NCI-H526 treated with DMSO at 0.1 percent for 48 hours (cell line): Measurements from ENCODE around the gene TEAD4.

Experiments
- DNase-seq: peaks from one replicate; lab custom pipeline; 2025; lab: John Stamatoyannopoulos, UW

The TEAD4 gene

DNA sequence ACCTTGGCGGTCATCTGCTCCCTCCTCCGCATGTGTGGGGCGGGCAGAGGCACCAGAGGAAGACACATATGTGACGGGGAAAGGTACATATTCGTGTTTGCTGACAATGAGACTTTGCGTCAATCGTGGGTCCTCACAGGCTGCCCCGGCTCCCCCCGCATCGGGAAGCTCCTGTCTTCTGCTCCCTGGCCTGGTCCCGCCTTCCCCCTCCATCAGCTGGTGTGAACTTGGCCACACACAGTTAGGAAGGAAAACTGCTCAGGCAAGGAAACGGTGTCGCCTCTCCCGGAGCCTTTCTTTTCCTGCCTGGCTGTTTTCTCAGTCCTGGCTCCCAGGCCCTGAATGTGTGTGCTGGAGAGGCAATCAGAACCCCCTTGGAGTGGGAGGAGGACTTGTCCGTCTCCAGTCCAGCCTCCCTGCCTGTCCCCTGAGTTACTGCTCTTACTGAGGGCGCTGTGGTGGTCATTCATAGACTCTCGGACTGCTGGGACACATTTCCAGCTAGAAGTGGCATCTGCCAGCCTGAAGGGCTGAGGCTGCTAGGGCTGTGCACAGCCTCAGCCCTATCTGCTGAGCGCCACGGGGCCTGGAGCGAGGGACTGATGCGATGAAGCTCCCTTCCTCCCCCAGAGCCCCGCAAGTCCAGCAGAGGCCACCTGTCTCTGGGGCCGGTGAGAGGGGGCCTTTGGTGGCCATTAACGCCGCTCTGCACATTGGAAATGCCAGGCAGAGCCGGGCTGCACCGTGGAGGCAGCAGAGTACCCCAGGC lies 73.8 kb downstream of the TEAD4 start:
- DNase-seq: no peak

DNA sequence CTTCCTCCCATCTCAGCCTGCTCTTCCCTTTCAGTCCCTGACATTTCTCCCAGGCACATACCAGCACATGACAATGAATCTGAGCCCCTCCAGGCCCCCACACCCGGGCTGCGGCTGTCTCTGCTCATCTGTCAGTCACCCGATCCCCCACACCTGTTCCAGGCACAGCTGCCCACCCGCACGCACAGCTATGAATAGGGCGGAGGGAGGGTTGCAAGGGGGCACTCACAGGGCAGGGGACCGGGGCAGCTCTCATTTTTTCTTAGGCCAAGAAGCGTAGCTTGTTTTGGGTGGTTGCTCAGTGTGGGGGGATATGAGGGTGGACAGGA lies 74.3 kb downstream of the TEAD4 start:
- no peak for DNase-seq

- no peak for DNase-seq
Measured at GRCh38 chr12:3034067-3034750, 75.0 kb downstream of the TEAD4 start.

DNA sequence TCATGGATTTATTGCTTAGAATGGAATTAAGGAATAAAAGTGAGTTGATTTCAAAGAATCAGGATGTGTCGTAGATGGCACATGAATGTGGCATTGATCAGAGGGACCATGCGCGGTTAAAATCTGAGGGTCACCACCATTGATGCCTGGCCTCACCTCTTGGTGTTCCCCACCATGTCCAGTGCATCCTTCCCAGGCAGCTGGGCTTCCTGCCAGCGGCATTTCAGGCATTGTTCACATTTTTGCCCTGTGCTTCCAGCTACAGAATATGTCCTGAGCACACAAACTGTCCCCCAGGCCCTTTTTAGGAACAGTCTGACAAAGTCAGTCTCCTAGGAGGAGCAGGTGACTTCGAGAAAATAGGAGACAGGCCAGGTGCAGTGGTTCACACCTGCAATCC lies 76.0 kb downstream of the TEAD4 start:
- DNase-seq: no peak

DNA sequence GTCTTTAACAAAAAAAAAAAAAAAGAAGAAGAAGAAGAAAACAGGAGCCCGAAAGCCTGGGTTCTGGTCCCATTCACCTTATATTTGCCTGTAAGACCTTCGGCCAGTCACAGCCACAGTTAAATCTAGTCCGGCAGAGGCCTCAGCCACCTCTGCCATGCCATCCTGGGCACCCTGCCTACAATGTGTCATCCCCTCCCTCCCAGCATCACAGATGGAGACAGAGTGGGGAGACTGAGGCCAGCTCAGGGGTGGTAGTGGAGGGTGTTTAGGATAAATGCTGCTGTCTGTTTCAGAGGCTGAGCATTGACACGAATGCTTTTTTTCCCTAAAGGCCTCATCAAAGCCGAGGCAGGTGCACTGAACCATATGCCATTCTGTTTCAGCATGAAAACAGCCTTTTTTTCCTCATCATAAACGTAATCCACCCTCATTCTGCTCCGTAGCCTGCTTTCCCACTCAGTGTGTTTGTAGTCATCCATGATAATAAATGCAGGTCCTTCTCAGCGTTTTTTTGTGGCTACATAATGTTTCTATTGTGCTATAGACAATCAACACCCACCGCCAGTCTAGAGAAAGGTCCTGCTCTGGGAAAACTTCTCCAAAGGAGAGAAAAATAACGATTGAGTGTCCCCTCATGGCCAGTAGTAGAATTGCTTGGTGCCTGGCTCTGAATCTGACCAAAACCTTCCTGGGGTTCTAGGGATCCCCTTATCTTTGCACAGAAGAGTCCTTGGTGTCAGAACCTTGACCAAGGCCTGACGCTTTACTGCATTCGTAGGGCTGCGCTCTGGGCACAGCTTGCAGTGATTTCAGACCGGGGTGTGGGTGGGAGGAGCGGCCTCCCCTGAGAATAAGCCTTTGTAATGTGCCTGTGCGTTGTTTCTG lies 76.9 kb downstream of the TEAD4 start:
- no peak for DNase-seq

- DNase-seq: no peak
Measured at GRCh38 chr12:3036901-3037600, 77.9 kb downstream of the TEAD4 start.

DNA sequence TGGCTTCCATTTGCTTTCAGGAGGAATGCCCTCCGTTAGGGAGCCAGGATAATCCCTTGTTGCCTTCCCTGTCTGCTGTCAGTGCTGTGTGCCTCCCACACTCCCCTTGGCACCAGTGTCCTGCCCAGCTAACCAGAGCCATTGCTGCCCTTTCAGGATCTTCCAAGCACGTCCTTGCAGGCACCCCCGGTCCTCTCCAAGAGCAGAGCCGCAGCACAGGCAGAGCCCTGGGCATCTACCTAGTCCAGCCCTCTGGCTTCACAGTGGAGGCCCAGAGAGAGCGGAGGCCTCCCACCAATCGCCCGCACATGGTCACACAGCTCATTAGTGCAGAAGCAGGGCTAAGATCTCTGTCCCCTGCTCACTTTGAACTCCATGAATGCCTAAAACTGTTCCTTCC lies 79.0 kb downstream of the TEAD4 start:
- DNase-seq: no peak

DNA sequence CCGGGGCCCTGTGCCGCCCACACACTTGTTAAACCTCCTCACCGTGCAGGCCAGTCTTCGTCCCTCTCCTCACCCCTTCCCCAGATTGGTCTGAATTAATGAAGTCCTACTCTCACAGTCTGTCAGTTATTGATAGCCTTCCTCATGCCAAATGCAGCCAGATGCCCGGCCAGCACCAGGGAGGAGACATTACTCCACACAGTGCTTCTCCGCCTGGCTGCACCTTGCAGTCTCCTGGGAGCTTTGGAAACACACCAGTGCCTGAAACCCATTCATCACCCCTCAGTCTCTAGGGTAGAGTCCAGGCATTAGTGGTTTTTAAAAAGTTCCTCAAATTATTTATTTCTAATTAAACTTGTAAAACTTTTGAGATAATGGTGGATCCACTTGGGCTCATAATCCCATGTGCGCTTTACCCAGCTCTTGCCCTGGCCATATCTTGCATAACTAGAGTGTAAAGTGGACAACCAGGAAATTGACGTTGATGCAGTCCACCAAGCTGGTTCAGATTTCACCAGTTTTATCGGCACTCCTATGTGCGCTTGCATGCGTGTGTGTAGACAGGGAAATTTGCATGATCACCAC lies 79.8 kb downstream of the TEAD4 start:
- peak; percentile 30 for DNase-seq

DNA sequence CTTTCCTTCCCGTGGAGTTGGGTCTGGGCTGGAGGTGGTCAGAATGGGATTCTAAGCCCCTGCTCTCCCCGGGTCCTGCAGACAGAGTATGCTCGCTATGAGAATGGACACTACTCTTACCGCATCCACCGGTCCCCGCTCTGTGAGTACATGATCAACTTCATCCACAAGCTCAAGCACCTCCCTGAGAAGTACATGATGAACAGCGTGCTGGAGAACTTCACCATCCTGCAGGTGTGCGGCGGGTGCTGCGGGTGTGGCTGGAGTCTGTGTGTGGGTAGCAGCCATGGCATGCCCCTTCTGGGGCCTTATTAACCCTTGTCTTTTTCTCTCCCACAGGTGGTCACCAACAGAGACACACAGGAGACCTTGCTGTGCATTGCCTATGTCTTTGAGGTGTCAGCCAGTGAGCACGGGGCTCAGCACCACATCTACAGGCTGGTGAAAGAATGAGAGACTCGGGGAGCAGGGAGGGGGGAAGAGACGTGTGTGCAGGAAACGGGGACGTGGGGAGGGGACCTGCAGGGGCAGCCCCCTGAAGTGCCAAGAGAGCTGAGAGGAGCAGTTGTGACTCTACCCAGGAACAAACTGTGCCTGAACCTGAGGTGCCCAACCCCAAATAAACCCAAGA lies 80.9 kb downstream of the TEAD4 start:
- DNase-seq: no peak

- no peak for DNase-seq
Measured at GRCh38 chr12:3040663-3041544, 81.7 kb downstream of the TEAD4 start.

GRCh38 chr12:3041558-3042164 lies 82.5 kb downstream of the TEAD4 start:
- DNase-seq: peak; percentile 54

GRCh38 chr12:3042394-3042793 lies 83.2 kb downstream of the TEAD4 start:
- DNase-seq: peak; percentile 4

DNA sequence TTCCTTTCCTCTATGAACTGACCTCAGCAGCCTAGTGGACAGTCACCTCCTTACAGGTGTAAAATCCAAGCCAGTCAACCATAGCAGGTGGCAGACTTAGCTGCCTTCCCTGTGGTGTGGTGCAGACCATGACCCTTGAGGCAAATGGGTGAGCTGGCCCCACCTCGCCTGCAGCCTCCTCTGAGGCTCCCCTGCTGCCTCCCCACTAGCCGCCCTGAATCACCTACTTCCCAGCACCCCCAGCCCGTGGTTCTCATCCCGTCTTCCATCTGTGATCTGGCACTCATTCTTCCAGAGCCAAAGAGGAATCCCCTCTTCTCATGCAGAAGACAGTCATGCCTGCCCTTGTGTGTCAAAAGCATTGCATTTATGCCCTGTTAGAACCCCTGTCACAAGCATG lies 83.6 kb downstream of the TEAD4 start:
- no peak for DNase-seq

DNA sequence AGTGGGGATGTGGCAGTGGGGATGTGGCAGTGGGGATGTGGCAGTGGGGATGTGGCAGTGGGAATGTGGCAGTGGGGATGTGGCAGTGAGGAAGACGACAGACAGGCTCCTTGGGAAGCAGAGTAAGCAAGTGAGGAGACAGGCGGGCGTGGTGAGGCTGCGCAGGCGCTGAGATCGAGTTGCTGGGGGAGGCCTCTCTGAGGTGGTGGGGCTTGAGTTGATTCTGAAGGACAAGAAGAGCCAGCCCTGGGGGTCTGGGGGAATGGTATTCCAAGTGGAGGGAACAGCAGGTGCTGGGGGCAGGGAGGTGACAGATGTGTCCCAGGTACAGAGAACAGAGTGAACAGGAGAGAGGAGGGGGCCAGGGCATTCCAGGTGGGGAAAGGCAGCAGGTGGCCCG lies 84.2 kb downstream of the TEAD4 start:
- DNase-seq: no peak

DNA sequence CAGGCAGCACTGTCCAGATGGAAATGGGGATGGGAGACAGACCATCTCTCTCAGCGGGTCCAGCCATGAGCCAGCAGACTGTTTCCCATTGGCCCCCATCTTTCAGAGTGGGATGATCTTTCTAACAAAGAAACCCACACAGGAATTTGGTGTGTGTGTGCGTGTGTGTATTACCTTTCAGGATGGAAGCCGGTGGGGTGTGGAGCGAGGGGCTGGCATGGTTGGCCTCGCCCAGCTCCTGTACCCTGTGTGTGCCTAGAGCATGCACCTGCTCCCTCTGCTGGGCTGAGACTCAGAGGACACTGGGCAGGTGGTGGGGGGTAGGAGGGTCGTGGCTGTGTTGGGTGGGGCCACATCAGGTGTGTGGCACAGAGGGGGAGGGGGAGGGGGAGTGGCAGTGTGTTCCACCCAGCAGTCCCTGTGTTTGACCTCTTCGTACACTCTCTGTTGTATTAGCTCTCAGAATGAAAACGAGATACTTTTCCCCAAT lies 85.0 kb downstream of the TEAD4 start:
- DNase-seq: no peak

DNA sequence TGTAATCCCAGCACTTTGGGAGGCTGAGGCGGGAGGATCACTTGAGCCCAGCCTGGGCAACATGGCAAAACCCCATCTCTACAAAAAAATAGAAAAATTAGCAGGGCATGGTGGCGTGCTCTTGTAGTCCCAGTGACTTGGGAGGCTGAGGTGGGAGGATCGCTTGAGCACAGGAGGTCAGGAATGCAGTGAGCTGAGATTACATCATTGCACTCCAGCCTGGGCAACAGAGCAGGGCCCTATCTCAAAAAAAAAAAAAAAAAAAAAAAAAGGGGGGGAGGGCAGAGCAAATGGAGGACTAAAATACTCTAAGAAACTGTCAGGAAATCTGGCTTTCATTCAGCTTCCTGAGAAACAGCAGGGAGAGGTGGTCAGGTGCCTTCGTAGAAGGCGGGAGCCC lies 86.3 kb downstream of the TEAD4 start:
- DNase-seq: no peak

- DNase-seq: no peak
Measured at GRCh38 chr12:3045989-3046388, 86.8 kb downstream of the TEAD4 start.

- DNase-seq: no peak
Measured at GRCh38 chr12:3046441-3047200, 87.4 kb downstream of the TEAD4 start.

DNA sequence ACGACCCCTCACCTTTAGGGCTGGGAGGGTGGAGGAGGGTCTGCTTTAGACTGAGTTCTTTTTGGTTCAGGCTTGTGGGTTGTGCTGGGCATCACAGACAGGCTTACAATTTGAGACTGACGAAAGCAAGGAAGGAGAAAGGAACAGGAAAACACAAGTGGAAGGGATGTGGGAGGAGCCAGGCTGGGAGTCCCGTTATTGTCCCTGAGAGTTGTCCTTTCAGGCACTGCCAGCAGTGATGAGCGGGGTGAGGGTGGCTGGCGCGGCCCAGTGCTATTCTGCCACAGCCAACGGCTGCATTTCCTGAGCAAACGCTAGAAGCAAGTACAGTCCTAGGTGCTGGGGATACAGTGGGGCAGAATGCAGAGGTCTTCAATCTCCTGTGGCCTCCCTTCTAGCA lies 88.8 kb downstream of the TEAD4 start:
- no peak for DNase-seq
